HEK293T (cell line): Measurements from ENCODE around the gene RIPK3.

Source experiments
- CTCF ChIA-PET: fragments of 350-600 bp; formaldehyde crosslinking; extraction: SDS; loops from one replicate; lab custom pipeline; 2021; ENCODE audit warnings: antibody characterized with exemption, inconsistent platforms; lab: Yijun Ruan, JAX
- POLR2A ChIA-PET: fragments of 350-600 bp; formaldehyde crosslinking; extraction: SDS; loops from one replicate; lab custom pipeline; 2020; ENCODE audit warnings: antibody characterized with exemption, inconsistent platforms; lab: Yijun Ruan, JAX
- DNase-seq: peaks from one replicate; pipeline ENCODE4 v3.0.0; 2012; ENCODE audit warnings: mixed read lengths; ENCODE audit errors: extremely low spot score
- ARNT ChIP-seq: fragments of 450-650 bp; IDR thresholded peaks from 2 replicates; pipeline ENCODE4 v1.6.1; 2017; ENCODE audit warnings: mild to moderate bottlenecking
- BHLHE40 ChIP-seq: fragments of 450-650 bp; IDR thresholded peaks from 2 replicates; pipeline ENCODE4 v1.6.1; 2016; ENCODE audit warnings: mild to moderate bottlenecking, moderate library complexity, borderline replicate concordance
- CTBP1 ChIP-seq: fragments of 450-650 bp; IDR thresholded peaks from 2 replicates; pipeline ENCODE4 v1.6.1; 2016; ENCODE audit warnings: borderline replicate concordance
- ELF4 ChIP-seq: fragments of 450-650 bp; IDR thresholded peaks from 2 replicates; pipeline ENCODE4 v1.6.1; 2017; ENCODE audit warnings: antibody characterized with exemption
- FOXA1 ChIP-seq: fragments of 450-650 bp; IDR thresholded peaks from 2 replicates; pipeline ENCODE4 v1.6.1; 2016; ENCODE audit warnings: mild to moderate bottlenecking
- FOXK2 ChIP-seq: fragments of 450-650 bp; IDR thresholded peaks from 2 replicates; pipeline ENCODE4 v1.6.1; 2016; ENCODE audit warnings: mild to moderate bottlenecking
- FOXM1 ChIP-seq: fragments of 450-650 bp; IDR thresholded peaks from 2 replicates; pipeline ENCODE4 v1.6.1; 2017; ENCODE audit warnings: mild to moderate bottlenecking, borderline replicate concordance
- HDGF ChIP-seq: fragments of 450-650 bp; IDR thresholded peaks from 2 replicates; pipeline ENCODE4 v1.6.1; 2017; ENCODE audit warnings: antibody characterized with exemption, borderline replicate concordance
- L3MBTL2 ChIP-seq: fragments of 450-650 bp; conservative IDR thresholded peaks from 2 replicates; pipeline ENCODE4 v1.6.1; 2016; ENCODE audit warnings: mild to moderate bottlenecking
- LEF1 ChIP-seq: fragments of 450-650 bp; IDR thresholded peaks from 2 replicates; pipeline ENCODE4 v1.6.1; 2017; ENCODE audit warnings: mild to moderate bottlenecking, borderline replicate concordance
- NFRKB ChIP-seq: fragments of 450-650 bp; IDR thresholded peaks from 2 replicates; pipeline ENCODE4 v1.6.1; 2016; ENCODE audit warnings: mild to moderate bottlenecking, moderate library complexity
- PKNOX1 ChIP-seq: fragments of 450-650 bp; IDR thresholded peaks from 2 replicates; pipeline ENCODE4 v1.6.1; 2016
- SP1 ChIP-seq: fragments of 450-650 bp; IDR thresholded peaks from 2 replicates; pipeline ENCODE4 v1.6.1; 2017
- SUZ12 ChIP-seq: fragments of 450-650 bp; IDR thresholded peaks from 2 replicates; pipeline ENCODE4 v1.6.1; 2016; ENCODE audit warnings: mild to moderate bottlenecking
- TARDBP ChIP-seq: fragments of 450-650 bp; IDR thresholded peaks from 2 replicates; pipeline ENCODE4 v1.6.1; 2016
- ZNF384 ChIP-seq: fragments of 450-650 bp; IDR thresholded peaks from 2 replicates; pipeline ENCODE4 v1.6.1; 2016

RIPK3 gene

GRCh38 chr14:24310646-24311604, 28.9 kb downstream of the RIPK3 start, which contains the start of gene LTB4R:
Gene LTB4R (plus strand): TSS chr14:24311502. CDS start chr14:24315652, 4,150 bp downstream.
- POLR2A ChIA-PET, result interaction anchor here (1.0 kb wide), 1 partner anchor 68 kb away, joined by 3 read pairs; the partner anchor contains the start of gene TINF2
- DNase-seq, result no peak
- CTCF ChIA-PET, result no interaction called here
- no peak for TF ChIP-seq PKNOX1
- TF ChIP-seq SUZ12, result no peak
- TF ChIP-seq FOXK2, result no peak
- no peak for TF ChIP-seq FOXM1
- no peak for TF ChIP-seq ARNT
- no peak for TF ChIP-seq NFRKB
- TF ChIP-seq BHLHE40, result no peak
- TF ChIP-seq L3MBTL2, result no peak
- no peak for TF ChIP-seq FOXA1
- TF ChIP-seq SP1, result no peak
- no peak for TF ChIP-seq LEF1
- no peak for TF ChIP-seq ZNF384
- TF ChIP-seq HDGF, result no peak
- TF ChIP-seq ELF4, result no peak
- no peak for TF ChIP-seq TARDBP

DNA sequence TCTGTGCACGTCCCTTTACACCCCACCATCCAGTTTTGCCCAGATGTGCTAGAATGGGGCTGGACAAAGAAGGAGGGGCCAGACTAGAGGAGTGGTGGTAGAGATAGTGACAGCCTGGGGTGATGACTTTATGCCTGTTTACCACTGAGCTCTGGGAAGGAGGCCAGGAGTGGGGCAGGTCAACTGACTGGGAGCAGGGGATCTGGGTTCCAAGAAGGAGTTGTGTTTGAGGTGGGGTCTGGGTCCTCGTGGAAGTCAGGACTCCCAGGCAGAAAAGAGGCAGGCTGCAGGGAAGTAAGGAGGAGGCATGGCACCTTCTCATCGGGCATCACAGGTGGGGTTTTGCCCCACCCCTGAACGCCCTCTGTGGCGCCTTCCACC, 29.5 kb downstream of the RIPK3 start:
- CTCF ChIA-PET, result no interaction called here
- DNase-seq, result no peak
- TF ChIP-seq ZNF384 (no peak), PKNOX1 (no peak), SUZ12 (no peak)
- POLR2A ChIA-PET, result interaction anchor here (0.6 to 2.8 kb wide), 2 partner anchors 9 to 11 kb away, joined by 3 to 15 read pairs; partner anchors contain the start of genes DHRS1 and NOP9

DNA sequence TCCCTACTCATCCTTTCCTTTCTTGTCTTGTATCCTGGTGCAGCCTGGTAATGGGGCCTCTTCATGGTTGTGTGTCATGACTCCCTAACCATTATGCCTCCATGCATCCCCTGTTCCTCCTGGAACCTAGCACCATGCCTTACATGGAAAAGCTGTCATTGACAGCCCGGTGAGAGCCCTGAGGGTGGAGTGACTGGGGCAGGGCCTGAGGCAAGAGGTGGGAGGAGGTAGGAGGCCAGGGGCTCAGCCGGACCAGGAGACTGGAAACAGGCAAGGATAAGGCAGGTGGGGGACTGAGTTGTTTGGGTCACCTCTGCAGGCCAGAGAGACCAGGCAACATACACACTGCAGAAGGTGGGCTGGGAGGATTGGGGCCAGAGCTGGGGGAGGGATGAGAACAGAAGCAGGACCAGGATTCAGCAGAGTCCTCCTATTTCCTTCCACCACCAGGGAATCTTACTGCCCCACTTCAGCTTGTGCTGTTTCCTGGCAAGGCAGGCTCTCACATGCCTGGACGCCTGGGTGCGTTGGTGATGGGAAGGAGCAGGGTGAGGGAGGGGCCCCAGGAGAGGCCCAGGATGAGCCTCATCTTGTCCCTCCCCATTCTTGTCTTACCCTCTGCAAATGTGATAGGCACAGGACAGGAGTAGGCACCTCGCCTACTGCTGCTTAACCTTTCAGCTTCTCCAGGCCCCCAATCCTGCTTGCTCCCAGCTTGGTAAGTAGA, 30.1 kb downstream of the RIPK3 start, which contains the start of gene LTB4R2:
TSS of gene LTB4R2 (plus strand) at position 603 of the 727 bp plus-strand sequence. CDS start 525 bp downstream, outside the sequence.
- CTCF ChIA-PET, result interaction anchor here (4.0 to 4.2 kb wide), 2 partner anchors 67 to 121 kb away, joined by 29 to 51 read pairs; partner anchors contain the start of genes KHNYN and TINF2
- DNase-seq, result no peak
- TF ChIP-seq ELF4 (no peak), PKNOX1 (no peak), TARDBP (no peak), FOXK2 (no peak), FOXM1 (no peak), SUZ12 (no peak), L3MBTL2 (no peak), FOXA1 (no peak), CTBP1 (no peak), NFRKB (no peak), SP1 (no peak), ARNT (no peak), HDGF (no peak), LEF1 (no peak), ZNF384 (no peak)
- POLR2A ChIA-PET, result interaction anchor here (0.6 to 2.8 kb wide), 2 partner anchors 9 to 10 kb away, joined by 3 to 15 read pairs; partner anchors contain the start of genes DHRS1 and NOP9

- ChIA-PET CTCF (interaction anchor here (0.6 to 4.2 kb wide), 27 partner anchors 9 to 200 kb away, joined by 3 to 51 read pairs (median 5); partner anchors contain the start of genes DHRS1, IPO4, IRF9 and KHNYN), POLR2A (interaction anchor here (1.1 to 3.5 kb wide), 7 partner anchors 9 to 133 kb away, joined by 3 to 36 read pairs (median 12); partner anchors contain the start of genes CBLN3, DHRS1, KHNYN and MDP1)
- no peak for DNase-seq
- no peak for TF ChIP-seq LEF1
- TF ChIP-seq ZNF384, result no peak
- no peak for TF ChIP-seq TARDBP
- TF ChIP-seq HDGF, result no peak
- no peak for TF ChIP-seq L3MBTL2
- no peak for TF ChIP-seq FOXA1
- no peak for TF ChIP-seq FOXK2
- TF ChIP-seq NFRKB, result no peak
- TF ChIP-seq FOXM1, result no peak
- TF ChIP-seq ARNT, result no peak
- TF ChIP-seq SP1, result no peak
- TF ChIP-seq SUZ12, result no peak
- TF ChIP-seq ELF4, result no peak
- no peak for TF ChIP-seq BHLHE40
- no peak for TF ChIP-seq CTBP1
- no peak for TF ChIP-seq PKNOX1
Observed at GRCh38 chr14:24308342-24309124, 31.3 kb downstream of the RIPK3 start.
